Stimulated activated CD4-positive, alpha-beta T cell treated with anti-CD3 and anti-CD28 coated beads, TNF-alpha, amount 100 ng/mL, for 48 hours (primary cell): ENCODE data around the gene CST11.
"Not testable (repeated sequence)": the region's sequence is repeated elsewhere in the genome, so short reads cannot be mapped to it uniquely, and the experiment has no call there.

Experiments used
- DNase-seq, 3 donors: peaks; one replicate each; pipeline ENCODE4 v3.0.0-alpha.2; 2020; ENCODE audit warnings: low read depth in 3 of 3

Gene CST11

DNA sequence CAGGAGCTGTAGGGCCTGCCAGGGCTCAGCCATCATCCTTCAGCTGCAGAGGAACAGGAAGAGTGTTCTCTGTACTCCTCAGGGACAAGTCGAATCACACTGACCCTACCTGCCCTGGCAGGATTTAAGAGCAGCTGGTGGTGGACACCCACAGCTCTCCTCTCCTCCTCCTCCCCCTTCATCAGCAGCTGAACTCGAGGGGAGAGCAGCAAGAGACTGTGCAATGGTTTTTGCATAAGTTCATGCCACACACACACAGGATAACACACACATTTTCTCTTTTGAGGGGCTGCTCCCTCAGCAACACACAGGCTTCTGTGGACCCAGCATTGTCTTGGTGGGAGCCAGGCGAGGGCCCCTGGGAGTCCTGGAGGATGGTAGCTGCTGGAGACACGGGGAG, at the start of gene CST11:
Gene CST11, minus strand, starts transcription at position 101 of the 400 bp plus-strand sequence. Its CDS starts 65 bp downstream, at position 36.
- no peak for DNase-seq

DNA sequence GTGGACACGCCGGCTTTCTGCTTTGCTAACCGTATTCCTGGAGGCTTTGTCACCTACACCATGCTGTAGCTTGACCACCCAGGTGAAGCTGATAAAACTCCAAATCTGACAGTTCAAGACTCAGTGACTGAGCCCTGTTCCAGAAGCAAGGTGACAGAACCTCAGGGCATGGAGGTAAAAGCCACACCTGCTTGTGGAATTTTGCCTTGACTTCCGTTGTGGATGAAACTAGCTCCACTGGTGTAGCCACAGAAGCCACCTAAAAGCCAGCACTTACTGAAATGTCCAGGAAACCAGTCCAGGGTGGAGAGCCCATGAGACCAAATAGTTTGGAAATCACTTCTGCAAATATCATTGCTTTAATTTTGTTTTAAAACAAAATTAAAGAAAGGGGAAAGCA, 49.2 kb upstream of the CST11 start:
- DNase-seq, result no peak

DNA sequence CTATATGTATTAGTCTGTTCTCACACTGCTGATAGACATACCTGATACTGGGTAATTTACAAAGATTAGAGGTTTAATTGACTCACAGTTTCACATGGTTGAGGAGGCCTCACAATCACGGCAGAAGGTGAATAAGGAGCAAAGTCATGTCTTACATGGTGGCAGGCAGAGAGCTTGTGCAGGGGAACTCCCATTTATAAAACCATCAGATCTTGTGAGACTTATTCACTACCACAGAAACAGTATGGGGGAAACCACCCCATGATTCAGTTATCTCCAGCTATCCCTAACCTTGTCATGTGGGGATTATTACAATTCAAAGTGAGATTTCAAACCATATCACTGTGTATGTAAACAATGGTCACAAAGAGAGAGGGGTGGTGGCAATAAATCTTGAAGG, 44.9 kb upstream of the CST11 start:
- peak in 1 of 3 donors; percentile 28 for DNase-seq

- DNase-seq, result no peak
Observed at GRCh38 chr20:23493172-23493772, 40.6 kb upstream of the CST11 start.

DNA sequence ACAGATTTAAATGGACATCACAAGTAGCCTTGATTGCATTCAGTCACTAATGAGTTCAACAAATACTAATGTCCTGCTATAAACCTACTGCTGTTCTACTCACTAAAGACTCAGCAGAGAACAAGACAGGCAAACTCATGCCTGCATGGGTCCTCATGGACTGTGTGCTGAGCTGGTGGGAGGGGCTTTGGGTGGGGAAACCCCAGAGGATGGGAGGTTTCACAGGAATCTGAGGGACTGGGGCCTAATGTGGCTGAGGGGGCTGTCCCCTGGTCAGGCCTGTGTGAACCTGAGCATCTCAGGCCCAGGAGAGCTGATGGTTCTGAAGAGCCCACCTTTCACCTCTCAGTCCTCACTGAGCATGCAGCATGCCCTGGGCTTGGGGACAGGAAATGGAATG, 39.6 kb upstream of the CST11 start:
- DNase-seq, result no peak

DNA sequence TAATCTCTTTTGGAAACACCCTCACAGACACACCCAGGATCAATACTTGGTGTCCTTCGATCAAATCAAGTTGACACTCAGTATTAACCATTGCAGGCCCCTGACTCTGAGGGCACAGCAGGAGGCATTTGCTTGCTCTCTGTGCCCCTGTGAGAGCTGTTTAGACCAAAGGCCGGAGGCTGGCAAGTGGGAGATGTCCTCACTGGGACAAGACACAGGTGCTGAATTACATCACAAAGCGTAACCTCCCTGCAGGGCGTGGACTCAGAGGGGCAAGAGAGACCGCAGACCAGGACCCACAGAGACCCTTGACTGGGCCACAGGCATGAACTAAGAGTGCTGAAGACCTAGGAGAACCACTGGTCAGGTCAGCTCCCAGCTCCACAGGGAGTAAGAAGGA, 38.1 kb upstream of the CST11 start, which contains the start of gene CST8:
Gene CST8, plus strand, starts transcription at position 301 of the 400 bp plus-strand sequence. CDS start 551 bp downstream, outside the sequence.
- no peak for DNase-seq

GRCh38 chr20:23488996-23489395, 36.3 kb upstream of the CST11 start:
- DNase-seq, result no peak

DNA sequence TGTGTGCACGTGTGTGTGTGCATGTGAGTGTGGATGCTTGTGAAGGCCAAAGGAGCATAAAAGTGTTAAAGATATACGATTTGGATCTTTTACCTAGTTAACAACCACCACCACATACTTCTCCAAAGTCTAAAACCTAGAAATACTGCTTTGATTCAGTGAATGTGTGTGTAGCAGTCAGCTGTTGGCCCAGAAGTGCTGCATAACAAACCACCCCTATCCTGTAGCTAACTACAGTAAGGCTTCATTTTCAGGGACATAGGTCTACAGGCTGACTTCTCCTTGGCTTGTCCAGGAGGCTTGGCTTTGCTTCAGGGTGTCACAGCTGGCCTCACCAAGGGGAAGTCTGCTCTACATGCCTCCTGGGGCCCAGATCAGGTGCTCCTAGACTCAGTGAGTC, 35.8 kb upstream of the CST11 start:
- DNase-seq, result no peak

DNA sequence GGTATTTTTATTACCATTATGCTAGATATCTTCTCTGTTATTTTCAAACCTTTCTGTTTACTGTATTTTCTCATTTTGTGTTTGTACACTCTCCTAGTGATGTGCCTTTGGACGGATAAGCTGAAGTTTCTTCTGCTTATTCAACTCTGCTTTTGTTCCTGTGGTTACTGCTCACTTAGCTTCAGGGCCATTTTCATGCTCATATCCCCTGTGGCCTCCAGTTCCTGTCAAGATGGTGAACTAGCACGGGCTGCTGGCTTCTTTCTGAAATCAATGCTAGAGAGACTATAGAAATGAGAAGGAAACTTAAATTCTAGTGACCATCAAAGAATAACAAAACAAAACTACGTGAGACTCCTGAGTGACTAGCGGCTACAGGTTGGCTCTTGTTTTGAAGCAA, 31.4 kb upstream of the CST11 start:
- no peak for DNase-seq

GRCh38 chr20:23482138-23482537, 29.5 kb upstream of the CST11 start:
- no peak for DNase-seq

DNA sequence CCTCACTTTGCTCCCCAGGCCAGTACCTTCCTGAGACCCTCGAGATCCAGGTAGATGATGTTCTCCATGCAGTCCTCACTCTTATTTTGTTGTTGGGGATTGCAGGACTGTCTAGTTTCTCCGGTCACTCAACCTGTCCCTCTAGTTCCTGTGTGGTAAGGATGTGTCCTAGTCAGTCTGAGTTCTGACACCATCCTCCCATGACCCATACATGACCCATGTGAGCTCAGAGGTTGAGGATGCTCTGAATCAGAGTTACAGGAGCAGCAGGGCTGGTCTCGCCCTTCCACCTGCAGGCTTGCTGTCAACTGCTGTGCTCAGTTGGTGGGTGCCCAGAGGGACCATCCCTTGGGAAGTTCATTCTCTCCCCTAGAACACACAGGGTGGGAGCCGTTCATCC, 26.4 kb upstream of the CST11 start:
- no peak for DNase-seq

DNA sequence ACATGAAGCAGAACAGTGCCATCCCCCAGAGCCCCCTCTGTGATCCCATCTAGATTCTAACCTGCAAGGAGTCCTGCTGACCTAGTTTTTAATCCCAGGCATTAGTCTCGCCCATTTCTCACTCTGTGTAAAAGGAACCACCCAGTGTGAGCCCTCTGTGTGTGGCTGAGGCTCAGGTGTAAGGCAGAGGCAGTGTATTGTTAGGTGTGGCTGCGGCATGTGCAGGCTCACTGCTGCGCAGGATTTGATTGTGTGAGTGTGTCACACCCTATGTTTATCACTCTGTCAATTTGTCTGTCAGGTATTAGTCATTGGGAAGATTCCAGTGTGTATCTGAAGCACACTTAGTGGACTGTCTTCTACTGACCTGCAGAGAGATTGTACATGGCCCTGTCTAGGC, 24.5 kb upstream of the CST11 start:
- no peak for DNase-seq

- no peak for DNase-seq
Observed at GRCh38 chr20:23476015-23476754, 23.5 kb upstream of the CST11 start.

- DNase-seq, result no peak
Observed at GRCh38 chr20:23475395-23475794, 22.7 kb upstream of the CST11 start.

GRCh38 chr20:23473293-23473692, 20.6 kb upstream of the CST11 start:
- not testable (repeated sequence) for DNase-seq

GRCh38 chr20:23472306-23472705, 19.6 kb upstream of the CST11 start:
- DNase-seq, result not testable (repeated sequence)

DNA sequence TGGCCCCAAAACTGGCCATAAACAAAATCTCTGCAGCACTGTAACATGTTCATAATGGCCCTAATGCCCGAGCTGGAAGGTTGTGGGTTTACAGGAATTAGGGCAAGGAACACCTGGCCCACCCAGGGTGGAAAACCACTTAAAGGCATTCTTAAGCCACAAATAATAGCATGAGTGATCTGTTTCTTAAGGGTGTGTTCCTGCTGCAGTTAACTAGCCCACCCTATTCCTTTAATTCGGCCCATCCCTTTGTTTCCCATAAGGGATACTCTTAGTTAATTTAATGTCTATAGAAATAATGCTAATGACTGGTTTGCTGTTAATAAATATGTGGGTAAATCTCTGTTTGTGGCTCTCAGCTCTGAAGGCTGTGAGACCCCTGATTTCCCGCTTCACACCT, 14.3 kb upstream of the CST11 start:
- not testable (repeated sequence) for DNase-seq

- no peak for DNase-seq
Observed at GRCh38 chr20:23461180-23461579, 8.5 kb upstream of the CST11 start.

GRCh38 chr20:23459461-23460150, 6.9 kb upstream of the CST11 start:
- no peak for DNase-seq

- DNase-seq, result no peak
Observed at GRCh38 chr20:23456873-23457272, 4.2 kb upstream of the CST11 start.

- DNase-seq, result no peak
Observed at GRCh38 chr20:23456409-23456808, 3.7 kb upstream of the CST11 start.

- DNase-seq, result no peak
Observed at GRCh38 chr20:23455639-23456038, 3.0 kb upstream of the CST11 start.

GRCh38 chr20:23454816-23455215, 2.1 kb upstream of the CST11 start:
- no peak for DNase-seq
